ENCODE results near the gene SUCLG2. TPM values are rescaled to one million over a fixed set of nuclear protein-coding genes. Genes with fewer than 3 reads are reported as not detected.
"Not testable (repeated sequence)": the region's sequence is repeated elsewhere in the genome, so short reads cannot be mapped to it uniquely, and the experiment has no call there.

SUCLG2 gene
- total and polyA plus RNA-seq, 11 donors = 41.6 to 119 (median 77.6) TPM

DNA sequence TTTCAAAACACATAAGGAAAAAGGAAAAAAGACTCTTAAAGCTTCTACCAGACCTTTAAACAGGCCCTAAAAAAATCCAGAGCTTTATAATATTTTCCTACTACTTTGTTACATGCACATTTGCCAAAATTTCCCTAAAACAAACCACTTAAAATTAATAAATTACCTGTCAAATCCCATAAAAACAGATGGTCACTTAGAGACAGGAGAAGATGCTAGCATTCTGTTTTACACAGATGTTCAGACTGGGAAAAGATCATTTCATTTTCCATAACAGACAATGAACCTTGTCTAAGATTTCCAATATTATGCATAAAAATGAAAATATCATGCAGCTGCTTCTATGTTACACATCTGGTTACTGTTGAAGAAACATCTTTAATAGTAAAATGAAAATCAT lies 66.6 kb downstream of the SUCLG2 start:
- H3K9me3 ChIP-seq = no peaks in the 10 kb centered on the region
- H3K4me1 ChIP-seq = peaks cover 0 to 15% (median 4%) of the 10 kb centered on the region in 12 donors
- intact Hi-C loops (cut with DNase I) = no loop called here
- H3K4me3 ChIP-seq = no peak overlapping the region
- no peak overlapping the region for H3K27ac ChIP-seq
- ATAC-seq (no peak), DNase-seq (no peak)
- TF ChIP-seq CTCF (IDR thresholded peaks at IDR 0.05) = no peak
- no peak for TF ChIP-seq POLR2A (IDR thresholded peaks at IDR 0.05)
- no peaks in the 10 kb centered on the region for H3K27me3 ChIP-seq
- peaks cover 0 to 8% (median 0%) of the 10 kb centered on the region in 9 donors for H3K36me3 ChIP-seq

DNA sequence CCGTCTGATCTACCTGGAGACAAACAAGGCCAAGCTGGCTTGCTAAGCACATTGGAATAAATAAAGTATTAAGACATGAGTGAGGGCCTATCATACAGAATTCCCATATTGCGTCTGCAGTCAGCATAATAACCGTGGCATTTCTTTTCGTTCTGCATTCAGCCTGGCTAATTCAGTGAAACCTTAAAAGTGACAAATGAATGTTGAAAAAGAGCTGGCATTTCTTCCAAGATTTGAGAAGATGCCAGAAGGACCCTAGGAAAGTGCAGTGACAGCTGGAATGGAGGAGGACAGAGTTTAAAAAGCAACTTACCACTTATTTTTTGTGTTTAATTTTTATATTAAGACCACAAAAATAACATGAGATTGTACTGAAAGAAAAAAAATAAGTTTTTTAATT lies 67.1 kb downstream of the SUCLG2 start:
- Histone ChIP-seq H3K27ac (no peak overlapping the region), H3K36me3 (peaks cover 0 to 8% (median 0%) of the 10 kb centered on the region in 9 donors), H3K4me3 (no peak overlapping the region), H3K27me3 (no peaks in the 10 kb centered on the region), H3K4me1 (peaks cover 0 to 14% (median 4%) of the 10 kb centered on the region in 12 donors), H3K9me3 (no peaks in the 10 kb centered on the region)
- intact Hi-C loops (cut with DNase I) = no loop called here
- TF ChIP-seq POLR2A (IDR thresholded peaks at IDR 0.05) = no peak
- no peak for TF ChIP-seq CTCF (IDR thresholded peaks at IDR 0.05)
- DNase-seq (no peak), ATAC-seq (no peak)
- WGBS, 4 donors = 93 to 95% (median 94%) methylated on average over 4 of the region's 4 CpGs

DNA sequence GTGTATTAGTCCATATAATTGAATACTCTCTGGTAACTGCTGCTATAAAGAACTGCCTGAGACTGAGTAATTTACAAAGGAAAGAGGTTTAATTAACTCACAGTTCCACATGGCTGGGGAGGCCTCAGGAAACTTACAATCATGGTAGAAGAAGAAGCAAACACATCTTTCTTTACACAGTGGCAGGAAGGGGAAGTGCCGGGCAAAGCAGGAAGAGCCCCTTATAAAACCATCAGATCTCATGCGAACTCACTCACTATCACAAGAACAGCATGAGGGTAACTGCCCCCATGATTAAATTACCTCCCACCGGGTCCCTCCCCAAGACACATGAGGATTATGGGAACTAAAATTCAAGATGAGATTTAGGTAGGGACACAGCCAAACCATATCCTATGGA lies 69.8 kb downstream of the SUCLG2 start:
- peaks cover 0 to 11% (median 4%) of the 10 kb centered on the region in 12 donors for H3K4me1 ChIP-seq
- 80 to 91% (median 88%) methylated on average over 3 of the region's 3 CpGs for WGBS, 4 donors
- H3K4me3 ChIP-seq; H3K27ac ChIP-seq; intact Hi-C loops (cut with DNase I); H3K9me3 ChIP-seq; DNase-seq; H3K27me3 ChIP-seq; H3K36me3 ChIP-seq; ATAC-seq: not testable (repeated sequence)

DNA sequence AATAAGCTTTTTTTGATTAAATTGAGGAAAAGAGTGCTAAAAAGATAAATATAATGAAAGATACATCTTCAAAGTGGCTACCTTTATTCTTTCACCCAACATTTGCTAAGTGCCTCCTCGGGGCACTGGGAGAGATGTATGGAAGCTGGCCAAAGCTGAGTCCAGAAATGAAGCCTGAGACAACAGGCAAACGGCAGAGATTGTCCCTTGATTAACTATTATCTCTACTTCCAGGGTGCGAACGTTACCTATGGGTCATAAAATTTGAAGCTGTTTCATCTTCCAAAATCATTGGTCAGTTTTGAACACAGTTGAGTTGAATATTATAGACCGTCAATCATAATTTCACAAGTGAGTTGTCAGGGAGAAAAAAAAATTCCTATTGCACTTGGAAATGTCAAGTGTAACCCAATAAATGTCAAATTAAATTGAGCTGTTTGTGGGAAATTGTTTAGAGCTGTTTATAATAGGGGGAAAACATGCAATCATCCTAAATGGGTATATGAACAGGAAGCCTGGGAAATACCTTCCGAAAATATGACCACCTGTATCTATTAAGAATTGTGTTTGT lies 73.9 kb downstream of the SUCLG2 start:
- H3K4me3 ChIP-seq = no peak overlapping the region
- ATAC-seq (no peak), DNase-seq (no peak)
- H3K4me1 ChIP-seq = peaks cover 0 to 5% (median 0%) of the 10 kb centered on the region in 12 donors
- intact Hi-C loops (cut with DNase I) = no loop called here
- no peaks in the 10 kb centered on the region for H3K9me3 ChIP-seq
- WGBS, 4 donors = 81 to 86% (median 84%) methylated on average over 6 of the region's 6 CpGs
- TF ChIP-seq POLR2A (IDR thresholded peaks at IDR 0.05) (no peak), CTCF (IDR thresholded peaks at IDR 0.05) (no peak)
- H3K36me3 ChIP-seq = peaks cover 0 to 3% (median 0%) of the 10 kb centered on the region in 9 donors
- H3K27me3 ChIP-seq = no peaks in the 10 kb centered on the region
- H3K27ac ChIP-seq = no peak overlapping the region

GRCh38 chr3:67578416-67578815 lies 76.0 kb downstream of the SUCLG2 start:
- Histone ChIP-seq H3K4me3 (no peak overlapping the region), H3K9me3 (peaks cover 0 to 8% (median 0%) of the 10 kb centered on the region in 12 donors), H3K27me3 (no peaks in the 10 kb centered on the region), H3K36me3 (peaks cover 0 to 3% (median 0%) of the 10 kb centered on the region in 9 donors), H3K27ac (no peak overlapping the region), H3K4me1 (peaks cover 0 to 5% (median 0%) of the 10 kb centered on the region in 12 donors)
- intact Hi-C loops (cut with DNase I) = no loop called here
- 55 to 67% (median 62%) methylated on average over 5 of the region's 5 CpGs for WGBS, 4 donors
- ATAC-seq (no peak), DNase-seq (no peak)
- no peak for TF ChIP-seq CTCF (IDR thresholded peaks at IDR 0.05)
- no peak for TF ChIP-seq POLR2A (IDR thresholded peaks at IDR 0.05)
